ENCODE measurements around the gene NISCH. TPM values are rescaled to one million over a fixed set of nuclear protein-coding genes. Genes with fewer than 3 reads are reported as not detected.

Gene NISCH
- total RNA-seq, 1 experiment from 2014 or later = 104 TPM

- no peak overlapping the region for H3K4me3 Mint-ChIP-seq
- H2BK15ac ChIP-seq (ENCODE audit: low read depth, low read length) = no peak overlapping the region
- H3K9ac ChIP-seq (ENCODE audit: extremely low read depth, insufficient read length, low read length) = no peak overlapping the region
Measured at GRCh38 chr3:52502001-52502400, 46.6 kb downstream of the NISCH start.

More at GRCh38 chr3:52502001-52502400, 46.6 kb downstream of the NISCH start:
- H3K4me1 ChIP-seq (ENCODE audit: insufficient read depth, low read length) = no peaks in the 10 kb centered on the region; the same call in 1 of the 2 replicates
- H3K14ac ChIP-seq (ENCODE audit: insufficient read depth, low read length) = no peak overlapping the region
- no peak overlapping the region for H2AFZ ChIP-seq (ENCODE audit: low read length)
- no peaks in the 10 kb centered on the region for H3K23me2 ChIP-seq (ENCODE audit: insufficient read length, low read depth, low read length, poor library complexity, severe bottlenecking)
- H3K79me2 ChIP-seq (ENCODE audit: insufficient read depth, low read length) = no peaks in the 10 kb centered on the region
- Mint-ChIP-seq H3K27me3 (ENCODE audit: low read depth) (no peaks in the 10 kb centered on the region; the same call in 1 of the 2 replicates), H3K27ac (peak overlapping the region in 2 of 3 experiments; percentile 40 to 94; a peak in 2 of 7 replicates), H3K4me1 (peaks cover 10 to 21% of the 10 kb centered on the region in 2 experiments), H3K9me3 (no peaks in the 10 kb centered on the region), H3K36me3 (ENCODE audit: insufficient read depth in 1 of 3, low read depth in 3 of 3) (no peaks in the 10 kb centered on the region)
- H4K91ac ChIP-seq (ENCODE audit: insufficient read length, low read depth, low read length) = no peak overlapping the region
- H3K27me3 ChIP-seq (ENCODE audit: insufficient read depth, low read length) = no peaks in the 10 kb centered on the region
- H2AK5ac ChIP-seq (ENCODE audit: insufficient read length, low read length) = no peak overlapping the region
- no peak overlapping the region for H2BK20ac ChIP-seq (ENCODE audit: low read depth, low read length, poor library complexity, severe bottlenecking)
- H2BK12ac ChIP-seq (ENCODE audit: insufficient read length, low read depth, low read length) = no peak overlapping the region
- no peak overlapping the region for H2BK120ac ChIP-seq (ENCODE audit: low read depth, low read length, poor library complexity, severe bottlenecking)
- no peak for TF ChIP-seq CTCF (conservative IDR thresholded peaks at IDR 0.05)
- H4K8ac ChIP-seq (replicated peaks; ENCODE audit: insufficient read length, low read depth, low read length) = no peak overlapping the region
- no peaks in the 10 kb centered on the region for H3K9me3 ChIP-seq (ENCODE audit: control insufficient read depth, low read depth, low read length)
- no peak overlapping the region for H3K56ac ChIP-seq (ENCODE audit: insufficient read length, low read depth, low read length)
- no peak overlapping the region for H3K4ac ChIP-seq (ENCODE audit: low read depth, low read length)
- H3T11ph ChIP-seq (ENCODE audit: low read length) = no peak overlapping the region
- H4K20me1 ChIP-seq (ENCODE audit: control insufficient read depth, insufficient read depth, insufficient read length) = no peaks in the 10 kb centered on the region
- H3K79me1 ChIP-seq (ENCODE audit: insufficient read depth, low read depth, low read length, poor library complexity, severe bottlenecking) = no peaks in the 10 kb centered on the region
- WGBS (ENCODE audit: extremely low coverage, insufficient read length, low lambda C conversion rate) = no CpG with 5 or more reads among the region's 11 CpGs
- H2BK5ac ChIP-seq (ENCODE audit: insufficient read length, low read length) = no peak overlapping the region
- H3K23ac ChIP-seq (ENCODE audit: insufficient read length, low read depth, low read length) = no peak overlapping the region
- no peak overlapping the region for H3K27ac ChIP-seq (ENCODE audit: insufficient read length, low read depth, low read length)
- H4K5ac ChIP-seq (ENCODE audit: insufficient read length, low read depth, low read length) = no peak overlapping the region
- H3K4me2 ChIP-seq (ENCODE audit: insufficient read depth, insufficient read length, low read length) = no peak overlapping the region
- H3K18ac ChIP-seq (ENCODE audit: insufficient read length, low read depth, low read length) = no peak overlapping the region
- DNase-seq = no peak

All from H9 (cell line).